Neuronal stem cell (in vitro differentiated cells): ENCODE results near the gene RORC.

Experiments used
- DNase-seq: peaks from one replicate; pipeline ENCODE4 v3.0.0-alpha.2; 2013; ENCODE audit warnings: low spot score
- H2AFZ ChIP-seq: one replicate; pipeline ENCODE4 v1.6.1; 2013; ENCODE audit warnings: mild to moderate bottlenecking, low read length, inconsistent platforms
- H2AK5ac ChIP-seq: 2 replicates; pipeline ENCODE4 v1.6.1; 2013; ENCODE audit warnings: low read depth, mild to moderate bottlenecking, inconsistent platforms, low read length, moderate library complexity, mixed read lengths
- H2BK120ac ChIP-seq: 2 replicates; pipeline ENCODE4 v1.6.1; 2013; ENCODE audit warnings: low read depth, mild to moderate bottlenecking, inconsistent platforms, low read length, moderate library complexity, mixed read lengths
- H2BK12ac ChIP-seq: one replicate; pipeline ENCODE4 v1.6.1; 2013; ENCODE audit warnings: low read length, inconsistent platforms
- H2BK15ac ChIP-seq: 2 replicates; pipeline ENCODE4 v1.6.1; 2013; ENCODE audit warnings: mild to moderate bottlenecking, low read length, inconsistent platforms, mixed read lengths
- H2BK5ac ChIP-seq: one replicate; pipeline ENCODE4 v1.6.1; 2013; ENCODE audit warnings: inconsistent platforms, mild to moderate bottlenecking, low read length, moderate library complexity
- H3K14ac ChIP-seq: one replicate; pipeline ENCODE4 v1.6.1; 2013; ENCODE audit warnings: low read length, inconsistent platforms
- H3K18ac ChIP-seq: 2 replicates; pipeline ENCODE4 v1.6.1; 2013; ENCODE audit warnings: low read length, inconsistent platforms
- H3K23ac ChIP-seq: 2 replicates; pipeline ENCODE4 v1.6.1; 2013; ENCODE audit warnings: low read depth, mild to moderate bottlenecking, mixed read lengths, low read length, inconsistent platforms; ENCODE audit not compliant: poor library complexity
- H3K27ac ChIP-seq: replicated peaks from 3 replicates; pipeline ENCODE4 v1.5.1; 2013; ENCODE audit warnings: low read length, inconsistent platforms
- H3K27me3 ChIP-seq, 3 experiments: 2 replicates each; pipeline ENCODE4 v1.6.1; 2013; ENCODE audit warnings: low read length in 3 of 3, mild to moderate bottlenecking in 2 of 3, inconsistent platforms in 1 of 3, low read depth in 1 of 3, mixed read lengths in 1 of 3, moderate library complexity in 1 of 3; ENCODE audit not compliant: control insufficient read depth in 3 of 3, insufficient read depth in 3 of 3
- H3K36me3 ChIP-seq, 2 donors: replicated peaks in 1 of 2; 2 replicates each; pipeline ENCODE4 v1.6.1; 2013; ENCODE audit warnings: low read length in 2 of 2; ENCODE audit not compliant: control insufficient read depth in 2 of 2, insufficient read depth in 2 of 2
- H3K4ac ChIP-seq: 2 replicates; pipeline ENCODE4 v1.6.1; 2013; ENCODE audit warnings: inconsistent platforms, mild to moderate bottlenecking, low read length, moderate library complexity
- H3K4me1 ChIP-seq, 2 donors: 1 replicate in 1 of 2; 2 replicates in 1 of 2; pipeline ENCODE4 v1.6.1; 2013; ENCODE audit warnings: low read length in 2 of 2, low read depth in 1 of 2; ENCODE audit not compliant: control insufficient read depth in 2 of 2, insufficient read depth in 1 of 2
- H3K4me2 ChIP-seq: one replicate; pipeline ENCODE4 v1.6.1; 2013; ENCODE audit warnings: mild to moderate bottlenecking, low read length, inconsistent platforms; ENCODE audit not compliant: insufficient read depth, poor library complexity, severe bottlenecking
- H3K4me3 ChIP-seq, 2 donors: 2 replicates each; pipeline ENCODE4 v1.5.1; 2013; ENCODE audit warnings: low read length in 2 of 2, mild to moderate bottlenecking in 2 of 2, inconsistent platforms in 1 of 2, moderate library complexity in 1 of 2
- H3K79me1 ChIP-seq: one replicate; pipeline ENCODE4 v1.6.1; 2013; ENCODE audit warnings: low read depth, mild to moderate bottlenecking, inconsistent platforms, low read length, moderate library complexity
- H3K9ac ChIP-seq: one replicate; pipeline ENCODE4 v1.6.1; 2013; ENCODE audit warnings: mild to moderate bottlenecking, low read depth, low read length, inconsistent platforms; ENCODE audit not compliant: poor library complexity
- H3K9me3 ChIP-seq, 2 donors: replicated peaks in 1 of 2; 2 replicates each; pipeline versions ENCODE3 to v1.6.1; 2013; ENCODE audit warnings: low read length in 2 of 2, mild to moderate bottlenecking in 2 of 2, inconsistent platforms in 1 of 2, low read depth in 1 of 2, mixed read lengths in 1 of 2, moderate library complexity in 1 of 2; ENCODE audit not compliant: control insufficient read depth in 2 of 2, insufficient read depth in 1 of 2
- H4K8ac ChIP-seq: one replicate; pipeline ENCODE4 v1.6.1; 2013; ENCODE audit warnings: low read depth, mild to moderate bottlenecking, inconsistent platforms, low read length, moderate library complexity
- H4K91ac ChIP-seq: one replicate; pipeline ENCODE4 v1.6.1; 2013; ENCODE audit warnings: low read length, low read depth, mild to moderate bottlenecking, inconsistent platforms; ENCODE audit not compliant: poor library complexity
- WGBS, 2 donors: extraction: QIAGEN DNeasy Blood & Tissue Kit; methylation state at CpG; one replicate each; pipeline ENCODE4 v1.1.7; 2013; ENCODE audit warnings: missing lambda C conversion rate in 2 of 2, mixed read lengths in 1 of 2; ENCODE audit not compliant: insufficient read length in 2 of 2, insufficient replicate concordance in 1 of 2; ENCODE audit errors: extremely low coverage in 2 of 2; 5-methylcytosine and 5-hydroxymethylcytosine counted together

Gene RORC

DNA sequence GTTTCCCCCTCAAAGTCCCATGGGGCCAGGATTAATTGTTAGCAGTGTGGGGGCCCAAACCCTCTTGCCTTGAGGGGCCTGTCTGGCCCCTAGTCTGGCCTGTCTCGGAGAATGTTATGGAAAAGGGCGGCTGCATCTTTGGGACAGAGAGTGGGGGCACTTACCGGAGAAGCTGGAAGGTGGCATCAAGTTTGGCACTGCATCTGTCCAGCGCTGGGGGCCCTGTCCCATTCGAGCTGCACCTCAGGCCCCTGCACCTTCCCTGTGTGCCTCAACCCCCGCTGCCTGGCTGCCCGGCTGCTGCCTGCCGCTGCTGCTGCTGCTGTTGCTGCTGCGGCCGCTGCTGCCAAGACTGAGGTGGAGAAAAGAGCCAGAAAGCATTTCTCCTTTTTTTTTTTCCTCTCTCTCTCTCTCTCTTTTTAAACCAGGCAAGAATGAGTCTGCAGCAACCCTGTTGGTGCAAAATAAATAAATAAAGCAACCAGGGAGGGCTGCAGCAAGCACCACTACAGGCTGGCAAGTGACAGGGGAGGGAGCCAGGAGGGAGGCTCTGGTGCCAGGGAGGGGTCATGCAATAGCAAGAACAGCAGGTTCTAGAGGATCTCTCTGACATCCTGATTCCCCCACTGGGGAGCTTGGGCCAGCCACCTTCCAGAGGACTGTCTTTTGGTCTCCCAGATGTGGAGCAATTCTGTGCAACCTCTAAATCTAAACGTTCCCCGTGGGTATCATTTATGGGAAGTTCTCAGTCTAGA, 26.4 kb downstream of the RORC start, which contains the start of gene LINGO4:
TSS of gene LINGO4 (minus strand) at position 354 of the 755 bp plus-strand sequence. CDS start 2,715 bp downstream, outside the sequence.
- Histone ChIP-seq H3K23ac (no peak within 1 kb of the TSS), H3K9me3 (no peaks in the 10 kb centered on the region), H2BK120ac (no peak within 1 kb of the TSS), H3K79me1 (peaks cover 1% of the 10 kb centered on the region), H3K4me2 (no peak within 1 kb of the TSS), H3K9ac (no peak within 1 kb of the TSS), H3K4ac (no peak within 1 kb of the TSS), H2BK15ac (no peak within 1 kb of the TSS), H2AK5ac (peak within 1 kb of the TSS; percentile 5), H3K36me3 (no peaks in the 10 kb centered on the region), H3K18ac (peak within 1 kb of the TSS; percentile 48), H3K4me1 (peaks cover 0 to 2% of the 10 kb centered on the region in 2 donors), H3K27ac (no peak within 1 kb of the TSS), H3K14ac (no peak within 1 kb of the TSS), H3K27me3 (peaks cover 0 to 83% (median 0%) of the 10 kb centered on the region in 3 experiments), H2BK5ac (no peak within 1 kb of the TSS), H3K4me3 (no peak within 1 kb of the TSS), H4K8ac (no peak within 1 kb of the TSS), H2BK12ac (no peak within 1 kb of the TSS), H4K91ac (no peak within 1 kb of the TSS), H2AFZ (no peak within 1 kb of the TSS)
- DNase-seq = no peak
- no CpG with 5 or more reads among the region's 12 CpGs for WGBS, 2 donors

DNA sequence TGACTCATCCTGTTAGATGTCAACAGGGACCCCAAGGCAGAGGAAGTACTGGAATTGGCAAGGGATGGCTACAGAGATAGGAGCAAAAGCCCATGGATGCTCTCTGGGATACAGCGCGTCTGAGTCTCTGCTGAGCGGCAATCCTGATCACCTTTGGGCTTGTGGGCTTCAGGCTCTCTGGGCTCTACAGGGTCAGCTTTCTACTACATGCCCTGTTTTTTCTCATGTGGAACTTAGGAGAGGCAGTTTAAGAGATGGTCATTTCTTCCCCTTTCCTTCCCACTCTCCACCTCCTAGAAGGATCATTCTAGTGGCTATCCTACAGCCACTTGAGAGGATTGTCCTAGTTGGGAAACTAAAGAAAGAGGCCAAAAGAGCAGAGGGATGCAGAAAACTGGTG, 27.7 kb downstream of the RORC start:
- no peak overlapping the region for H3K4me3 ChIP-seq
- no peak overlapping the region for H2AK5ac ChIP-seq
- H3K4me1 ChIP-seq = peaks cover 1 to 6% of the 10 kb centered on the region in 2 donors
- H3K14ac ChIP-seq = no peak overlapping the region
- H2BK5ac ChIP-seq = no peak overlapping the region
- H4K8ac ChIP-seq = no peak overlapping the region
- peaks cover 1% of the 10 kb centered on the region for H3K79me1 ChIP-seq
- no peaks in the 10 kb centered on the region for H3K9me3 ChIP-seq
- peaks cover 0 to 80% (median 0%) of the 10 kb centered on the region in 3 experiments for H3K27me3 ChIP-seq
- no peak overlapping the region for H4K91ac ChIP-seq
- no peak for DNase-seq
- no CpG with 5 or more reads among the region's 3 CpGs for WGBS, 2 donors
- no peaks in the 10 kb centered on the region for H3K36me3 ChIP-seq
- no peak overlapping the region for H3K4ac ChIP-seq
- H2BK15ac ChIP-seq = no peak overlapping the region
- no peak overlapping the region for H2BK120ac ChIP-seq
- H3K4me2 ChIP-seq = no peak overlapping the region
- H3K23ac ChIP-seq = no peak overlapping the region
- H2BK12ac ChIP-seq = no peak overlapping the region
- H3K18ac ChIP-seq = no peak overlapping the region
- no peak overlapping the region for H3K27ac ChIP-seq
- H3K9ac ChIP-seq = no peak overlapping the region
- no peak overlapping the region for H2AFZ ChIP-seq

DNA sequence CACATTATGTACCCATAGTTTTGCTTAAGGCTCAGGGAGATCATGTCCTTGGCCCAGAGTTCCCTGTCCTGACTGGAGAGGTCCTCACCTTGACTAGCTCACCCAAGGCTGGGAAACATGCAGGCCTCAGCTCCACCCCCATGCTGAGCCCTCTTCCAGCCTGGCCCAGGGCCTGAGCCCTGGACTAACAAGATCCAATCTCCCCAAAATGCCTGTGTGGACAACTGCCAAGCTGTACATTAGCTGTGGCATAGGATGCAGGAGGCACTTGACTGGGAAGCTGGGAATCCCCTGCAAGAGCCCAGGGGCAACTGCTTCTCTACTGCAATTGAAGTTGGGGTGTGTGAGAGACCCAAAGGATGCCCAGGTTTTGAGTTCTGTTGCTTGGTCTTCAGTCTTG, 28.4 kb downstream of the RORC start:
- no peak overlapping the region for H3K4ac ChIP-seq
- peaks cover 1% of the 10 kb centered on the region for H3K79me1 ChIP-seq
- H3K18ac ChIP-seq = no peak overlapping the region
- no peak overlapping the region for H3K9ac ChIP-seq
- DNase-seq = no peak
- H4K8ac ChIP-seq = no peak overlapping the region
- H2BK15ac ChIP-seq = no peak overlapping the region
- H3K4me2 ChIP-seq = no peak overlapping the region
- H2AFZ ChIP-seq = no peak overlapping the region
- no peak overlapping the region for H3K23ac ChIP-seq
- peaks cover 2 to 8% of the 10 kb centered on the region in 2 donors for H3K4me1 ChIP-seq
- H2BK5ac ChIP-seq = no peak overlapping the region
- no peak overlapping the region for H3K4me3 ChIP-seq
- H2BK12ac ChIP-seq = no peak overlapping the region
- no peak overlapping the region for H4K91ac ChIP-seq
- H3K36me3 ChIP-seq = no peaks in the 10 kb centered on the region
- peaks cover 0 to 76% (median 0%) of the 10 kb centered on the region in 3 experiments for H3K27me3 ChIP-seq
- H2BK120ac ChIP-seq = no peak overlapping the region
- no peak overlapping the region for H3K14ac ChIP-seq
- H3K9me3 ChIP-seq = no peaks in the 10 kb centered on the region
- no peak overlapping the region for H2AK5ac ChIP-seq
- H3K27ac ChIP-seq = no peak overlapping the region

DNA sequence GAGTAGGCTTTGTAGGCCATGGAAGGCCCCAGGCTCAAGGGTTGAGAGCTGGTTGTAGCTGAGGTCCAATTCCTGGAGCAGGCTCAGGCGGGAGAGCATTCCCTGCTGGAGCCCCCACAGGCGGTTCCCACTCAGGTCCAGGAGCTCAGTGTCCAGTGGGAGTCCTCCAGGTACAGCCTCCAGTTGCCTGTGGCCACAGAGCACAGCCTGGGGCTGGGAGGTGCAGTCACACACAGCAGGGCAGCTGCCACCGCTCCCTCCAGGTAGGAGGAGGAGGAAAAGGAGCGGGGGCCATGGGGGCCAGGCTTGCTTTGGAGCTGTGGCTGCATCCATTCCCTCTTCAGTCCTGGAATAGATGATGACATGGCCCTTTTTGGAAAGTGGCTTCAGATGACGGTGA, 29.2 kb downstream of the RORC start:
- Histone ChIP-seq H3K9me3 (no peaks in the 10 kb centered on the region), H3K27ac (no peak overlapping the region), H3K4ac (no peak overlapping the region), H3K79me1 (no peaks in the 10 kb centered on the region), H3K27me3 (peaks cover 0 to 68% (median 0%) of the 10 kb centered on the region in 3 experiments), H2BK15ac (no peak overlapping the region), H3K4me2 (no peak overlapping the region), H3K18ac (no peak overlapping the region), H2BK5ac (no peak overlapping the region), H2BK120ac (no peak overlapping the region), H3K4me3 (no peak overlapping the region), H2BK12ac (no peak overlapping the region), H3K36me3 (peaks cover 0 to 2% of the 10 kb centered on the region in 2 donors), H3K9ac (no peak overlapping the region), H4K91ac (no peak overlapping the region), H2AFZ (no peak overlapping the region), H3K23ac (peak overlapping the region; percentile 48), H4K8ac (no peak overlapping the region), H3K4me1 (peaks cover 2 to 8% of the 10 kb centered on the region in 2 donors), H3K14ac (no peak overlapping the region), H2AK5ac (no peak overlapping the region)
- DNase-seq = no peak
- WGBS, 2 donors = no CpG with 5 or more reads among the region's 5 CpGs
